Cerebellar cortex (tissue), 1 donor: ENCODE measurements around the gene SFXN2.
A peak's percentile ranks its signal among the peaks of the same experiment; 100 is the strongest.
"Not testable (repeated sequence)": the region's sequence is repeated elsewhere in the genome, so short reads cannot be mapped to it uniquely, and the experiment has no call there.

Experiments
- DNase-seq: peaks from one replicate; pipeline ENCODE4 v3.0.0-alpha.2; 2015; ENCODE audit warnings: low spot score

The SFXN2 gene

DNA sequence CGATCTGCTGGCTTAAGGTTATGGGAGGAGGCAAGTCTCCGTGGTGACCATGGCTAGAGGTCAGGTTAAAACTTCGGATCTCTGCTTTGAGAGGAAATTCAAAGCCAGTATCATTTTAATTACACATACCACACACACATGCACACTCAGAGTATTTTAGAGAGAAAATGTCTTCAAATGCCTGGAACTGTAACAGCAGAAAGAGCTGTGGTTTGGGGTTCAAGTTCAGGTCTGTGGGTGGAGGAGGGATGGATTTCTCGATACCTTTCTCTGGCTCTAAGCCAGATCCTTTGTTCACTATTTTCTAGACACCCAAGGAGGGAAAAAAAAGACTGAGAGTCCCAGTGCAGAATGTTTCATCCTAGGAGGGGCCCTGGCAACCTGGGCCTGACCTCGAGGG is 32.7 kb upstream of the SFXN2 start:
- no peak for DNase-seq

DNA sequence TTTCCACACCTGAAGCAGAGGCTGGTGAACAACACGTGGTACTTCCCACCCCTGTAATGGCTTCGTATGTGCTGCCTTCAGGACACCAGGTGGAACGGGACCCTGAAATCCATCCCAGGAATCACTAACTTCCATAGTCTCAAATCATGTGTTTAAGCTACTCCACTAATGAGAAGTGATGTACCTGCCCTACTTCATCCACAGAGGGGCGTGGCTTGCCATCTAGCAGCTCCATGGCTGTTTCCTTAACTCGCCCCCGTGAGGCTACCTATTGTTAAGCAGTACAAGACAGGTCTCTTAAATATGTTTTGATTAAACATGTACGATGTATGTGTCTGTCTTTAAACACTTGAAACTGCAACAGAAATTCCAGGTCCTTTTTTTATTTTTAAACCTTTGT is 32.0 kb upstream of the SFXN2 start:
- DNase-seq = no peak

DNA sequence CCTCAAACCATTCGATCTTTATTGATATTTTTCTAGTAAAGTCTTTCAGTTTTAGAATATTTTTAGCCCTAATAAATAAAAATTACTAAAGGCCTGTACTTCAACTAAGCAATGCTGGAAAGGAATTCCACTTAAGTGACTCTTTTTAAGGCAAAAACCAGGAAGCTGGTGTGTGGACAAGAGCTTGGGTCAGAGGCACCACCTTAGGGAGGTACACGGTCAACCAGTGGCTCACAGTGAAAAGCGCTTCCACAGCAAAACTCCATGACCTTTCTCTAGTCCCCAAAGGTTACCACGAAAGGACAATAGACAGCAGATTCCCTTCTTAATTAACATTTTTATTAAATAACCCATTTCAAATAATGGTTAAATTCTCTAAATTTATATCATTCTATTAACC is 31.5 kb upstream of the SFXN2 start:
- DNase-seq = no peak

DNA sequence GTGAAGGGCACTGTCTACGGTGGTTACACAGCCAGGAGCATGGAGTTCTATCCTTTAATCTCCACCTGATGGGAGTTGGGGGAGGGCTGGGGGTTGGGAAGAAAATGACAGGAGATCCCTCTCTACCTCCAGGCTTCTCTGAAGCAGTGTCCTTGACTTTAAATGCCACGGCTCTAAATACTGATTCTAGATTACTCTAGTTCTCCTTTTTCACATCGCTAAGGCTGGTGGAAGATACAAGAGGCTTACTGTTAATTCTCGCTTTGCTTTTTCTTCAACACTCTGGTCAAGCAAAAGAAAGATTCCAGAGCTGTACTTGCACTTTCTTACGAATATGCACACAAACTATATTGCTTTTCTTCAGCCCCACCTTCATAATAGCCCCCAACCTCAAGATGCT is 30.7 kb upstream of the SFXN2 start:
- DNase-seq = no peak

DNA sequence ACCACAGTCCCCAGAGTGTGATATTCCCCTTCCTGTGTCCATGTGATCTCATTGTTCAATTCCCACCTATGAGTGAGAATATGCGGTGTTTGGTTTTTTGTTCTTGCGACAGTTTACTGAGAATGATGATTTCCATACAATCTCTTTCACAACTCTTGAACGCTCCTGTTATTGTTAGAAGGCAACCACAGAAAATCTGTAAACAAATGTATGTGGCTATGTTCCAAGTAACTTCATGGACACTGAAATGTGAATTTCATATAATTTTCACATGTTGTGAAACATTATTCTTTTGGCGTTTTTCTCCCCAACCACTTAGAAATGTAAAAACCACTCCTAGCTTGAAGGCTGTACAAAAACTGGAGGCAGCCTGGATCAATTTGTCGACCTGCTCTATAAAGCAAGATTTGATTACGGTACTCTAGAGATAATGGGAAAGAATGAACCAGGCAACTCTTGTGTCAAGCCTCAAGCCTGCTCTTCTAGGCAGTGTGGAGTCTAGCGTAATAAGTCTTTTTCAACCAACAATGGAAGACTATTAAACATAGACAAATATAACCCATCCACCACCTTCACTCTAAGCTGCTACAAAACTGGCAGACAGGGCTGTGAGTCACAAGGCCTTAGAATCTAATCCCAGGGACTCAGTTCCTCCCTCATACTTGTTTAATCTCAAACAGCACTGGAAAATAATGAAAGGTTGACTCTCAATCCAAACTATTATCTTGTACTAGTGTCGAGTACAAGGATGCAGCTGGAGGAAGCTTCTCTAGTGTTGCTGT is 23.0 kb upstream of the SFXN2 start:
- no peak for DNase-seq

DNA sequence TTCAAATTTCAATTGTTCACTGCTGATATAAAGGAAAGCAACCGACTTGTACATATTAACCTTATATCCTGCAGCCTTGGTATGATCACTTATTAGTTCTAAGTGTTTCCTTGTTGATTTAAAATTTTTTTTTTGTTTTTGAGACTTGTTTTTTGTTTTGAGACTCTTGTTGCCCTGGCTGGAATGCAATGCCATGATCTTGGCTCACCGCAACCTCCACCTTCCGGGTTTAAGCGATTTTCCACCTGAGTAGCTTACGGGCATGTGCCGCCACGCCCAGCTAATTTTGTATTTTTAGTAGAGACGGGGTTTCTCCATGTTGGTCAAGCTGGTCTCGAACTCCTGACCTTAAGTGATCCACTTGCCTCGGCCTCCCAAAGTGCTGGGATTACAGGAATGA is 19.0 kb upstream of the SFXN2 start:
- DNase-seq = not testable (repeated sequence)

DNA sequence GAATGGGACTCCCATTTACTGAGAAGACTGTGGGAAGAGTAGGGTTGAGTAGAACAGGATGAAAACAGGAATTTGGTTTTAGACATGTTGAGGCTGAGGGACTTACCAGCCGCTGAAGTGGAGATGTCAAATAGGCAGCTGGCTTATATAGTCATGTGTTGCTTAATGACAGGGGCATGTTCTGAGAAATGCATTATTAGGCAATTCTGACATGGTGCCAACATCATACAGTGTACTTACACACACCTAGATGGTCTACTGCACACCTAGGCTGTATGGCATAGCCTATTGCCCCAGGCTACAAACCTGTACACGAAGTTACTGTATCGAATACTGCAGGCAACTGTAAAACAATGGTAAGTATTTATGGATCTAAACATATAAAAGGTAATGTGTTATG is 17.7 kb upstream of the SFXN2 start:
- DNase-seq = no peak

DNA sequence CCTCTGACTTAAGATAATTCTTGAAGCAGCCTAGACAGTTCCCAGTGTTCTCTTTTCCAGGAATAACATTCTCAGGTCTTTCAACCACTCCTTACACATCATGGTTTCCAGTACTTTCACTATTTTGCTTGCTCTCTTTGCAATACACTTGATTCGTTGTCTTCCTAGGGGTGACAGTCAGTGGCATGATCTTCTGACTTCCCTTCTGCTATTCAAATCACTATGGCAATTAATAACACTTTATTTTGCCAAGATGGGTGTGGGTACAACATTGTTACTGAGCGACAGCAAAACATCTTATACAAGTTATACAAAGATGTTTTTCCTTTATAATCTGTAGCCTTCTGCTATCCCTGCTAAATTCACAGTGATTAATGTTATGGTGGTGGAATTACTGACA is 15.5 kb upstream of the SFXN2 start:
- DNase-seq = no peak

DNA sequence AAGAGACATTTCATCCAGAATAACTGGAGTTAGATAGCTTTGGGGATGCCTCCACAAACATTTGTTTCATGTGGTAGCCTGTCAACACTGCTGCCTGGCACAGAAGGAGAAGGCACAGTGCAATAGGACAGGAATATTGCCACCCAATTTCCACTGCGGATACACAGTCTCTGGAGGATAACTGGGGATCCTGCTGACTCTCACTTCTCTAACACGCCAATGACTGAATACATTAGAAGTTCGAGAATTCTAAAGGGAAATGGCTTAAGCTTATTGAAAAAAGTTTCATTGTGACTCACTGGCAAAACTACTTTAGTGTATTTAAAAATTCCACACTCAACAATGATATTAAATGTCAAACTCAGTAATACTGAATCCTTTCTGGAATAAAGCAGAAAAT is 13.2 kb upstream of the SFXN2 start:
- no peak for DNase-seq

DNA sequence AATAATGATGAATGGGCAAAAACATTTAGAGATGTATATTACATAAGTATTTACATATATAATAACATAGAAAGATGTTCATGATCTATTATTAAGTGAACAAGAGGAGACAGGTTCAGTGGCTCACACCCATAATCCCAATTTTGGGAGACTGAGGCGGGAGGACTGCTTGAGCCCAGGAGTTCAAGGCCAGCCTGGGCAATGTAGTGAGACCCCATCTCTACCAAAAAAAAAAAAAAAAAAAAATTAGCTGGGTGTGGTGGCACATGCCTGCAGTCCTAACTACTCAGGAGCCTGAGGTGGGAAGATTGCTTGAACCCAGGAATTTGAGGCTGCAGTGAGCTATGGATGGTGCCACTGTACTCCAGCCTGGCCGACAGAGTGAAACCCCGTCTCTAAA is 12.6 kb upstream of the SFXN2 start:
- DNase-seq = no peak

DNA sequence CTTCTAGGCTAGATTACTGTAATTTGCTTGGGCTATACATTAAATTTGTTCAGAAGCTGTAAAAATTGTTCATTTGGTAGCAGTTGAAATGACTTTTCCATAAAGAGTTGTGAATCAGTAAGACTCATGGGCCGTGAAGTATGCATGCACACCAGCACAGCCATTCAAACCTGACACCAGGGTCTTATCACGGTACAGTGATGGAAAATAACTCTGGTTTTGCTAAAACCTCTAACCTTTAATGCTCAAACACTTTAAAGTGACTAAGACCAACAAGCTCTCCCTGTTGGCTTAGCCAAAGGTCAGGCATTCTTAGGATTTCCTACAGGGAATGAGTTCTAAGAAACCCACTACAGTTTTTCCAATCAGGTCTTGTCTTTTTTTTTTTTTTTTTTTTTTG is 11.7 kb upstream of the SFXN2 start:
- no peak for DNase-seq

DNA sequence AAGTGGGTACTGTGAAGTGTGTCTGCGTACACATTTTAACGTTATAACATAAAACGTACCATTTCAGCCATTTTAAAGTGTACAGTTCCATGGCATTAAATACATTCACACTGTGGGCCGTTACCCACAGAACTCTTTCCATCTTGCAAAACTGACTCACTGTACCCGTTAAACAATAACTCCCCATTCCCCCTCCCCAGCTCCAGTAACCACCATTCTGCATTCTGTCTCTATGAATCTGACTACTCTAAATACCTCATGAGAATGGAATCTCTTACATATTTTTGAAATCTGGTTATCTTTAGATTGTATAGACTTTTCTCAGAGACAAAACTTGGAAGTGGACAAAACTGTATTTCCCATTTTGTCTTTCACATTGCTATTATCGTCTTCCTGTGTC is 9.5 kb upstream of the SFXN2 start:
- no peak for DNase-seq

DNA sequence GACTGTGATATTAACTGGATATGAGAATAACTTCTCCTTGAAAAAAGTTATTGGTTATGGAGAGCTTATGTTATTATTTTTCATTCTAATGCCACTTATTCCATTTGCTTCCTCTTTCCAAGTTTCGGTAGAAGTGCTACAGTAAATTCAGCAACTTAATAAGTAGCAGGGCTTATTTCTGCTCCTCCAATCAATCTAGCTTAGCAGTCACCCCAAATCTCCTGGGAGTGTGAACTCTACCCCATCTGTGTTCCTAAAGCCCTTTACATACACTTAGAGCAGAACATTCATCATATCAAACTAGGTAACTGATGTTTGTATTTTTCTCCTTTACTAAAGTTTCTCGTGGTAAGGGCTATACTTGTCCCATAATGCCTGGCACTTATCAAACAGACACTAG is 8.9 kb upstream of the SFXN2 start:
- DNase-seq = no peak

DNA sequence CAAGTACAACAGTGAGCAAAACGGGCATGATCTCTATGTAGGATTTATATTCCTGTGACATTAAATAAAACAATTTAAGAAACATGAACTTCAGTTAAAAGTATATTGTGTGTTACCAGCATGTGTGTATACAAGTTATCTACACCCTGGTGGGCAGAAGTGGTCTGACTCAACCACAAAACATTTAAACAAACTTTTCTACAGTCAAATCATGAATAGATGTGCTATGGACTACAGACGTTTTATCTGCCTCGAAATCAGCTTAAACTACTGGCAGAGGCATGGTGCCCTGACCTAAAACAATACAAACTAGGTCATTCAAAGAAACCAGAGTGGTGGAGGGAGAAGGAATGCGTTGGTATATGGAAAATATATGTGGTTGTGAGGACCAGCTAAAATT is 3.8 kb upstream of the SFXN2 start:
- no peak for DNase-seq

DNA sequence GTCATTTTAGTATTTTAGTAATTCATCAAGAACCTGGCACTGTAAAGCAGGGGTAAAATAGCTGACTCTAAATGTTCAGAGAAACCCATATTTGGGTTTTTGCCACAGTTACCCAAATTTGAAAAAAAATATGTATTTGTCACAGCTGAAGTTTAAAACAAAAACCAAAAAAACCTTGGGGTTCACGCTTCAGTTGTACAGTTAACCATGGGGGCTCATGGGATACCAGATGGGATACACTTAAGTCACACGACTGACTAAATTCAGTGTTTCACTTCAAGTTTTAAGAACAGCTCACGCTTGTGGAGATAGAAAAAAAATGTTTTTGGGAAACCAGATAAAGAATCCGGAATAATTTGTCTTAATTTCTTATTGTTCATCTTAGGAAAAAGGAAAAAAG is 2.3 kb upstream of the SFXN2 start:
- no peak for DNase-seq

DNA sequence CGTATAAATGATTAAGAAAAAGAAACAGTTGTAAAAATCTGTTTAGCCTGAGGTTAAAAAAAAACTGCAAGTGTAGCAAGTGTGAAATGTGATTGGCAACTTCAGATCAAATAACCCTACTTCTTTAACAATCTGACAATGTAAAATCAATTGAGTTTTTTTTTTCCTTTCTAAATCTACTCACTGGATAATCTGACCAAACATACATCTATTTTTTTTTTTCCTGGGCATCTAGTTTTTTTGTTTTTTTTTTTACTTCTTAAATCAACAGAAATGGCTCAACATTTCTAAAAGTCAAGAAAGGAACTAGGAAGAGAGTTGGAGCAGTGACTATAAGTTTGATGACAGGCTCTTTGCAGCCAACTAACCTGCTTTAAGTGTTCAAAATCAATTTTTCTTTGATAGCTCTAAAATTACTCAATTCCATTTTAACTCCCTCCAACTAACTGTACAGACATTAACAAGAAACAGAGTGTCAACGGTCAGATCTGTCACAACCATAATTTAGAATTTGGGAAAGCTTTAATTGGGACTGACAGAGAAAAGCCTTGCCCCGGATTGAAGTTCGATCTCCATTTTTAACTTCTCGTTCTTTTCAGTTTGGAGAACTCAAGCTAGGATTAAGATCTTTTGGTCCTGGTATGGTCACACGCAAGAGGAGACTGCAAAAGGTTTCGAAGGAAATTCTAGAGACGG is 1.4 kb upstream of the SFXN2 start:
- no peak for DNase-seq

DNA sequence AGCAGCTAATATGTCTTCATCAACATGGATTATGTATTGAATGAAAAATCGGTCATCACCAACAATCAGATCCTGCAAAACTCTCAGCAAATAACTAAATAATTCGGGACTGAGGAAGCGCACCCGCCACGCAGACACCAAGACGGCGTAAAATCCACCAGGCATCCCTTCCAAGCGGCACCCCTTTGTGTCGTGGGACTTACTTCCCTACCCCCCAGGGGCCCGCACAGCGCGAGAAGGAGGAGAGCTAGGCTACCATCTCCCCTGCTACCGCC is 960 bp upstream of the SFXN2 start:
- DNase-seq = no peak

DNA sequence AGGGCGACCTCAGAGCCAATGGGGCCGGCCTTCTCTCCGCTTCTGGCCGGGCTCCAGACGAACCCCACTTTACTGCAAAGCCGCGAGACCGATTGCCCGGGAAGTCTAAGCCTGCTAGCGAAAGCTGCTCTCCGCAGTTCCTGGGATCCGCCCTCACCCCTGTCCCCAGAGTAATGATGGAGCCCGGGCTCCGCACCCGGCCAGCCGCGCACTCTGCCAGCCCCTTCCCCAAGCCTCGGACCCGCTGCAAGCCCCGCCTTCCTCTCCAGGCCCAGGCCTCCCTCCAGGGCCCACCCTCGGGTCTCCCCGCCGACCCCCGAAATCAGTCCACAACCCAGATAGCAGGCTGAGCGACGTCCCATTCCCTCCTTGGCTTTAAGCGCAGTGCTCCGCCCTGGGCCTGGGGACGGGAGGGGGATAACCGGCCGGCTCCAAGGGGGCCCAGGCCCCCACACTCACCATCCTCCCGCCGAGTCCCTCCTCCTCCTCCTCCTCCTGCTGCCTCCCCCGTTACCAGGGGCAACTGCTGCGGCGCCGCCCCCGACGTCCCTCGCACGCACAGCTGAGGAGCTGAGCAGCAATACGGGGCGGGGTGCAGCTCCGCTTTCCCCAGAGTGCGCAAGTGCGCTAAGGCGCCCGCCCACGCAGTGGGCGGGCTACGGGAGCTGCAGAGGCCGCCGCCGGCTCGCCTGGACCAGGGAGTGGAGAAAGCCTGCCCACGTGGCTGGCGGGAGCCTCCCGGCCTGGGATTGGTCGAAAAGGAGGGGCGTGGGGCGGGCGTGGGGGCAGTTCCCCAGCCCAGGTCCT is 419 bp upstream of the SFXN2 start, which contains the start of gene ARL3:
ARL3 (minus strand) TSS at position 584 of the 807 bp plus-strand sequence; CDS start at position 462, 122 bp downstream.
- DNase-seq = peak; percentile 98

DNA sequence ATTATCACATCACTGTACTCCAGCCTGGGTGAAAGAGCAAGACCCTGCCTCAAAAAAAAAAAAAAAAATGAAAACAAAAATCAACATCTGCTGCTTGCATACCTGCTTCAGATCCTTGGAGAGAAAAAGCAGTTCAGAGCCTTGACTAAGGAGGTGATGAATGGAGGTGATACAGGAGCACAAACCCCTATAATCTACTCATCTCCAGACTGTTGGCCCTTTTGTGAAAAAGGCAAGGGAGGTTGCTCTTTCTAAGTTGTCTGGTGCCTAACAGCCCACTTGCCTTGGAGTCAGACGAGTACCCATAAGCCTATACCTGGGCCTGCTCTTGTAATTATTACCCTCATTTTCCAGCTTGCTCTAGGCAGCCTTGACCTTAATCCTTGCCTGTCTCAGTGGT is 1.4 kb downstream of the SFXN2 start:
- DNase-seq = no peak

DNA sequence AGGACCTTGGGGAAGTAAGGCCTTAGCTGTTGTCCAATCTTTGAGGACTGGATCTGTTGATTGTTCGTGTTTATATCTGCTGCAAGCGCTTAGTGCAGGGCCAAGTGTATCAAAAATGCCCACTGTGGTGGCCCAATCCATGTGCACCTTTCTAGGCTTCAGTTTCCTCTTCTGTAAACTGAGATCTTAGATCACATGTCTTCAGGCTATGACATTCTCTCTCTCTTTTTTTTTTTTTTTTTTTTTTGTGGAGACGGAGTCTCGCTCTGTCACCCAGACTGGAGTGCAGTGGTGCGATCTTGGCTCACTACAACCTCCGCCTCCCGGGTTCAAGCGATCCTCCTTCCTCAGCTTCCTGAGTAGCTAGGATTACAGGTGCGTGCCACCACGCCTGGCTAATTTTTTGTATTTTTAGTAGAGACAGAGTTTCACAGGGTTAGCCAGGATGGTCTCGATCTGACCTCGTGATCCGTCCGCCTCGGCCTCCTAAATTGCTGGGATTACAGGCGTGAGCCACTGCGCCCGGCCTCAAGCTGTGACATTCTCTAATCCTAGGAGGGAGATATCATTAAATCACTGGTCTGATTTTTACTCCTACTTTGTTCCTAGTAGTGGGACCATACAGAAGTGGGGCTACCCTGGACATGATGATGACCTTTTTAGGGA is 2.6 kb downstream of the SFXN2 start:
- DNase-seq = not testable (repeated sequence)

DNA sequence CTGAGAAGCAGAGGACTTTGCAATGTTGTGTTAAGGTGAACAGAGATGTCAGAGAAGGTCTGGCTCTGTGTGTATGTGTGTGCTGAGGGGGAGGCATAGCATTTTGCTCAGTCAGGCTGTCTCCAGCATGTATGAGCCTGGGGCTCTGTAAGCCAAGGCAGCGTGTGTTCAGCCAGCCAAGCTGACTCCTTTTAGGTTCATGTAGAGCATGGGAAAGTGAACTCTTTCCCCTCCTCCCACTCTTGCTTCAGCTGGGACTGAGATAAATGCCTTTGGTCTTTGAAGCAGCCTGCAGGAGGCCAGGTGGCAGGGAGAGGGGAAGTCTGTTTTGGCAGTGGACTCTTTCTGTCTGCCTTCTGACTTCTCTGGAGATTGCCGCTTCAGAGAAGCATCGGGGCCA is 3.8 kb downstream of the SFXN2 start:
- DNase-seq = peak; percentile 71

DNA sequence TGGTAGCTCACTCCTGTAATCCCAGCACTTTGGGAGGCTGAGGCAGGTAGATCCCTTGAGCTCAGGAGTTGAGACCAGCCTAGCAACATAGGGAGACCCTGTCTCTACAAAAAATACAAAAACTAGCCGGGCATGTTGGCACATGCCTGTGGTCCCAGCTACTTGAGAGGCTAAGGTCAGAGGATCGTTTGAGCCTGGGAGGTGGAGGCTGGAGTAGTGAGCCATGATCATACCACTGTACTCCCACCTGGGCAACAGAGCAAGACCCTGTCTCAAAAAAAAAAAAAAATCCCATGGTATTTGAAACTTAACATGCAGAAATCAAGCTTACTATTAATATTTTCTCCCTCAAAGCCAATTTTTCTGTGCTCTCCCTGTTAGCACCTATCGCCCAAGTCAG is 5.9 kb downstream of the SFXN2 start:
- no peak for DNase-seq
